IMR-90 (cell line): Measurements from ENCODE around the gene DHCR7. TPM values are rescaled to one million over a fixed set of nuclear protein-coding genes. Genes with fewer than 3 reads are reported as not detected.

ENCODE experiments used
- ATAC-seq: fragments of 200-7000 bp; cut with Tn5 transposase; 2 replicates; pipeline ENCODE4 v1.9.1; 2020; ENCODE audit warnings: low read depth, mild to moderate bottlenecking, moderate library complexity
- BruUV-seq: library from RNA; stranded (reverse); fragments of 400-500 nt; replicated peaks from 2 replicates; lab custom pipeline; 2021; lab: Mats Ljungman, UMichigan
- CTCF ChIA-PET: fragments of 300-600 bp; formaldehyde crosslinking; extraction: SDS; loops from one replicate; lab custom pipeline; 2021; ENCODE audit warnings: antibody characterized with exemption; lab: Yijun Ruan, JAX
- POLR2A ChIA-PET: fragments of 300-600 bp; sonication (Branson Sonifier 250); formaldehyde crosslinking; loops from one replicate; lab custom pipeline; 2022; ENCODE audit warnings: antibody characterized with exemption; ENCODE audit not compliant: unreplicated experiment; lab: Charles Lee
- DNase-seq: peaks from one replicate; pipeline ENCODE4 v3.0.0; 2013
- H2AFZ ChIP-seq: replicated peaks from 2 replicates; pipeline ENCODE3; 2013; ENCODE audit warnings: low read length, mild to moderate bottlenecking; ENCODE audit not compliant: poor library complexity
- H2AK5ac ChIP-seq: 2 replicates; pipeline ENCODE4 v1.6.1; 2013; ENCODE audit warnings: low read depth, low read length, inconsistent platforms
- H2AK9ac ChIP-seq: replicated peaks from 2 replicates; pipeline ENCODE3; 2013; ENCODE audit warnings: mild to moderate bottlenecking, low read depth, low read length, moderate library complexity; ENCODE audit not compliant: poor library complexity
- H2BK120ac ChIP-seq: 2 replicates; pipeline ENCODE4 v1.6.1; 2013; ENCODE audit warnings: low read depth, low read length, inconsistent platforms
- H2BK15ac ChIP-seq: 3 replicates; pipeline ENCODE4 v1.6.1; 2013; ENCODE audit warnings: low read depth, low read length, inconsistent platforms
- H2BK20ac ChIP-seq: 2 replicates; pipeline ENCODE4 v1.6.1; 2013; ENCODE audit warnings: low read depth, mild to moderate bottlenecking, inconsistent platforms, low read length, moderate library complexity
- H2BK5ac ChIP-seq: 2 replicates; pipeline ENCODE4 v1.6.1; 2013; ENCODE audit warnings: mild to moderate bottlenecking, low read depth, low read length, inconsistent platforms; ENCODE audit not compliant: poor library complexity, severe bottlenecking
- H3K14ac ChIP-seq: replicated peaks from 2 replicates; pipeline ENCODE4 v1.6.1; 2013; ENCODE audit warnings: low read depth, low read length, inconsistent platforms
- H3K18ac ChIP-seq: 2 replicates; pipeline ENCODE4 v1.6.1; 2013; ENCODE audit warnings: low read depth, low read length, control low read depth
- H3K23ac ChIP-seq: 2 replicates; pipeline ENCODE4 v1.6.1; 2013; ENCODE audit warnings: low read depth, low read length, inconsistent platforms
- H3K27ac ChIP-seq: 2 replicates; pipeline ENCODE4 v1.5.1; 2013; ENCODE audit warnings: mild to moderate bottlenecking, control low read depth, low read length; ENCODE audit not compliant: insufficient read depth
- H3K27me3 ChIP-seq: 2 replicates; pipeline ENCODE4 v1.6.1; 2013; ENCODE audit warnings: low read length; ENCODE audit not compliant: control insufficient read depth, insufficient read depth
- H3K36me3 ChIP-seq: 2 replicates; pipeline ENCODE4 v1.6.1; 2013; ENCODE audit warnings: low read length, mixed read lengths; ENCODE audit not compliant: control insufficient read depth, insufficient read depth
- H3K4ac ChIP-seq: 2 replicates; pipeline ENCODE4 v1.6.1; 2013; ENCODE audit warnings: low read depth, low read length, inconsistent platforms
- H3K4me1 ChIP-seq: 2 replicates; pipeline ENCODE4 v1.6.1; 2013; ENCODE audit warnings: low read length, mixed read lengths; ENCODE audit not compliant: control insufficient read depth, insufficient read depth
- H3K4me2 ChIP-seq: 2 replicates; pipeline ENCODE4 v1.6.1; 2013; ENCODE audit warnings: low read depth, mild to moderate bottlenecking, control low read depth, low read length, moderate library complexity
- H3K4me3 ChIP-seq: 2 replicates; pipeline ENCODE4 v1.5.1; 2013; ENCODE audit warnings: low read depth, mild to moderate bottlenecking, control low read depth, low read length, moderate library complexity; ENCODE audit not compliant: insufficient read depth
- H3K56ac ChIP-seq: 2 replicates; pipeline ENCODE4 v1.6.1; 2013; ENCODE audit warnings: low read length, inconsistent platforms; ENCODE audit not compliant: insufficient read depth; ENCODE audit errors: extremely low read depth
- H3K79me1 ChIP-seq, 2 experiments: 2 replicates each; pipeline ENCODE4 v1.6.1; 2013; ENCODE audit warnings: low read length in 2 of 2, inconsistent platforms in 1 of 2, low read depth in 1 of 2
- H3K9ac ChIP-seq: 2 replicates; pipeline ENCODE4 v1.6.1; 2013; ENCODE audit warnings: low read depth, low read length, control low read depth
- H3K9me1 ChIP-seq: 2 replicates; pipeline ENCODE4 v1.6.1; 2013; ENCODE audit warnings: low read length, inconsistent platforms; ENCODE audit not compliant: insufficient read depth
- H3K9me3 ChIP-seq: 2 replicates; pipeline ENCODE4 v1.6.1; 2013; ENCODE audit warnings: low read length; ENCODE audit not compliant: control insufficient read depth, insufficient read depth
- H4K20me1 ChIP-seq: 2 replicates; pipeline ENCODE4 v1.6.1; 2013; ENCODE audit warnings: low read length, inconsistent platforms; ENCODE audit not compliant: insufficient read depth
- H4K5ac ChIP-seq: 2 replicates; pipeline ENCODE4 v1.6.1; 2013; ENCODE audit warnings: mild to moderate bottlenecking, low read depth, low read length, control low read depth
- H4K8ac ChIP-seq, 2 experiments: 2 replicates each; pipeline ENCODE4 v1.6.1; 2013; ENCODE audit warnings: low read depth in 2 of 2, low read length in 2 of 2, control low read depth in 1 of 2, inconsistent platforms in 1 of 2
- H4K91ac ChIP-seq: 2 replicates; pipeline ENCODE4 v1.6.1; 2013; ENCODE audit warnings: low read depth, low read length, inconsistent platforms; ENCODE audit not compliant: insufficient read depth
- RFX5 ChIP-seq: IDR thresholded peaks from 2 replicates; pipeline ENCODE4 v1.8.0; 2012; ENCODE audit warnings: low read depth, mild to moderate bottlenecking, low read length, moderate library complexity
- WGBS, 2 experiments: methylation state at CpG; one replicate each; pipeline versions ENCODE4 v1.1.5 to v1.1.7; 2013; ENCODE audit warnings: missing lambda C conversion rate in 2 of 2; ENCODE audit not compliant: insufficient read length in 1 of 2; ENCODE audit errors: extremely low coverage in 2 of 2; 5-methylcytosine and 5-hydroxymethylcytosine counted together
- dilution Hi-C: fragments of 300-500 bp; cut with HindIII; formaldehyde crosslinking; loops from one replicate; pipeline ENCODE4 v1.14.3; 2018; ENCODE audit warnings: low sequenced_read_pairs; ENCODE audit not compliant: unreplicated experiment
- in situ Hi-C: fragments of 300-500 bp; cut with MboI; formaldehyde crosslinking; loops from 3 replicates; pipeline ENCODE4 v1.14.3; 2019; ENCODE audit warnings: low sequenced_read_pairs, inconsistent platforms, mixed read lengths
- intact Hi-C: fragments of 100-400 bp; cut with micrococcal nuclease; formaldehyde crosslinking; loops from 2 replicates; pipeline ENCODE4 v1.10.0; 2022
- polyA plus RNA-seq, 3 experiments: library from polyadenylated mRNA; depleted of rRNA; stranded (reverse); fragments of >200 nt; gene quantifications; 2 replicates each; pipeline ENCODE4 v1.2.3, GENCODE V29; 2012; ENCODE audit warnings: low replicate concordance in 1 of 3
- total RNA-seq: library from RNA; depleted of rRNA; stranded (reverse); fragments of >200 nt; gene quantifications from 2 replicates; pipeline ENCODE4 v1.2.3, GENCODE V29; 2012

Gene DHCR7
- total and polyA plus RNA-seq, 2 of the 4 experiments (the other 2 are of a cell fraction), result 22.0 to 43.3 TPM

- in situ Hi-C loops, result no loop called here
- H4K5ac ChIP-seq, result no peak overlapping the region
- 94% methylated on average over 21 of the region's 21 CpGs; no CpG with 5 or more reads in 1 of the 2 experiments for WGBS, 2 experiments
- no peak overlapping the region for H3K4me3 ChIP-seq
- no peak overlapping the region for H3K18ac ChIP-seq
- ATAC-seq (no peak), DNase-seq (no peak)
- H3K23ac ChIP-seq, result no peak overlapping the region
- H2AK5ac ChIP-seq, result no peak overlapping the region
- no peak overlapping the region for H3K14ac ChIP-seq
- no peak overlapping the region for H2BK15ac ChIP-seq
- H3K4me1 ChIP-seq, result no peaks in the 10 kb centered on the region
- H3K4ac ChIP-seq, result no peak overlapping the region
- H2BK20ac ChIP-seq, result no peak overlapping the region
- H4K8ac ChIP-seq, result no peak overlapping the region
- TF ChIP-seq RFX5, result no peak
- no peak overlapping the region for H3K56ac ChIP-seq
- no peak overlapping the region for H2BK5ac ChIP-seq
- H3K9ac ChIP-seq, result no peak overlapping the region
- H3K27me3 ChIP-seq, result no peaks in the 10 kb centered on the region
- no peak overlapping the region for H4K91ac ChIP-seq
- no peak overlapping the region for H3K27ac ChIP-seq
- ChIA-PET CTCF (no interaction called here), POLR2A (no interaction called here)
- H2AK9ac ChIP-seq, result no peak overlapping the region
- no TSS peak for BruUV-seq
- peaks cover 7% of the 10 kb centered on the region; the same call in 1 of the 2 replicates for H3K9me1 ChIP-seq
- intact Hi-C loops, result no loop called here
- no peak overlapping the region for H2BK120ac ChIP-seq
- peaks cover 83% of the 10 kb centered on the region for H3K36me3 ChIP-seq
- H3K79me1 ChIP-seq, result no peaks in the 10 kb centered on the region
- no peak overlapping the region for H3K4me2 ChIP-seq
- H4K20me1 ChIP-seq, result no peaks in the 10 kb centered on the region
- no peaks in the 10 kb centered on the region for H3K9me3 ChIP-seq
- H2AFZ ChIP-seq, result no peak overlapping the region
- dilution Hi-C loops, result no loop called here
These were observed 27.8 kb upstream of the DHCR7 start for GRCh38 chr11:71476031-71476430.
